NCI-H1105 (cell line): ENCODE data around the gene KLK1.
"Not testable (repeated sequence)": the region's sequence is repeated elsewhere in the genome, so short reads cannot be mapped to it uniquely, and the experiment has no call there.

Experiments used
- DNase-seq: peaks from one replicate; lab custom pipeline; 2025; lab: John Stamatoyannopoulos, UW

KLK1 gene

GRCh38 chr19:50814883-50815282, 8.7 kb downstream of the KLK1 start:
- DNase-seq = no peak

- DNase-seq = no peak
Measured at GRCh38 chr19:50812474-50812873, 11.1 kb downstream of the KLK1 start.

- not testable (repeated sequence) for DNase-seq
Measured at GRCh38 chr19:50811622-50812238, 11.9 kb downstream of the KLK1 start.

- no peak for DNase-seq
Measured at GRCh38 chr19:50808856-50809255, 14.7 kb downstream of the KLK1 start.

- peak; percentile 100 for DNase-seq
Measured at GRCh38 chr19:50804420-50805272, 18.9 kb downstream of the KLK1 start.

- DNase-seq = peak; percentile 46
Measured at GRCh38 chr19:50803633-50804419, 19.8 kb downstream of the KLK1 start.

- DNase-seq = no peak
Measured at GRCh38 chr19:50801107-50801506, 22.5 kb downstream of the KLK1 start.

GRCh38 chr19:50799547-50799851, 24.1 kb downstream of the KLK1 start:
- DNase-seq = no peak

GRCh38 chr19:50798659-50799546, 24.7 kb downstream of the KLK1 start:
- no peak for DNase-seq

GRCh38 chr19:50797781-50798658, 25.6 kb downstream of the KLK1 start:
- no peak for DNase-seq

GRCh38 chr19:50797429-50797780, 26.2 kb downstream of the KLK1 start:
- DNase-seq = no peak

GRCh38 chr19:50796634-50797428, 26.8 kb downstream of the KLK1 start:
- no peak for DNase-seq

GRCh38 chr19:50796128-50796633, 27.4 kb downstream of the KLK1 start:
- no peak for DNase-seq

GRCh38 chr19:50795664-50796073, 27.9 kb downstream of the KLK1 start:
- DNase-seq = no peak

- no peak for DNase-seq
Measured at GRCh38 chr19:50794876-50795663, 28.5 kb downstream of the KLK1 start.

- DNase-seq = peak; percentile 36
Measured at GRCh38 chr19:50794074-50794875, 29.3 kb downstream of the KLK1 start.

GRCh38 chr19:50793558-50794065, 30.0 kb downstream of the KLK1 start:
- DNase-seq = no peak
